Osteoblast (primary cell): ENCODE measurements around the gene SPATA1. TPM values are rescaled to one million over a fixed set of nuclear protein-coding genes. Genes with fewer than 3 reads are reported as not detected.

Experiments
- DNase-seq: peaks from one replicate; pipeline ENCODE4 v3.0.0; 2011; ENCODE audit warnings: low spot score, mixed read lengths; ENCODE audit not compliant: insufficient read length; ENCODE audit errors: missing footprints
- H2AFZ ChIP-seq: 2 replicates; pipeline ENCODE4 v1.6.0; 2011; ENCODE audit warnings: mild to moderate bottlenecking, low read length
- H3K27ac ChIP-seq: 2 replicates; pipeline ENCODE4 v1.5.1; 2011; ENCODE audit warnings: mild to moderate bottlenecking, low read depth, low read length, moderate library complexity
- H3K27me3 ChIP-seq: 2 replicates; pipeline ENCODE4 v1.6.0; 2012; ENCODE audit warnings: mild to moderate bottlenecking, control low read depth, inconsistent platforms, low read length, moderate library complexity; ENCODE audit not compliant: insufficient read depth
- H3K36me3 ChIP-seq: 2 replicates; pipeline ENCODE4 v1.5.1; 2011; ENCODE audit warnings: mild to moderate bottlenecking, low read length, control low read depth, moderate library complexity; ENCODE audit not compliant: insufficient read depth
- H3K4me1 ChIP-seq: 2 replicates; pipeline ENCODE4 v1.5.1; 2011; ENCODE audit warnings: mild to moderate bottlenecking, low read length, control low read depth, moderate library complexity; ENCODE audit not compliant: insufficient read depth
- H3K4me2 ChIP-seq: 2 replicates; pipeline ENCODE4 v1.6.0; 2011; ENCODE audit warnings: mild to moderate bottlenecking, low read length; ENCODE audit not compliant: insufficient read depth
- H3K4me3 ChIP-seq: fragments of 200-600 bp; sonication (generic); 3 replicates; pipeline ENCODE4 v1.5.1; 2012; ENCODE audit warnings: mild to moderate bottlenecking, low read length, inconsistent platforms; ENCODE audit not compliant: insufficient read depth
- H3K79me2 ChIP-seq: 2 replicates; pipeline ENCODE4 v1.6.0; 2012; ENCODE audit warnings: mild to moderate bottlenecking, low read length, control low read depth, inconsistent platforms; ENCODE audit not compliant: insufficient read depth
- H3K9me3 ChIP-seq: 2 replicates; pipeline ENCODE4 v1.5.1; 2011; ENCODE audit warnings: low read depth, low read length, control low read depth
- H4K20me1 ChIP-seq: 2 replicates; pipeline ENCODE4 v1.6.0; 2012; ENCODE audit warnings: mild to moderate bottlenecking, low read length, control low read depth; ENCODE audit not compliant: insufficient read depth
- total RNA-seq: library from RNA; depleted of rRNA; stranded (reverse); fragments of >200 nt; gene quantifications from 2 replicates; pipeline ENCODE4 v1.2.3, GENCODE V29; 2012
- TF ChIP-seq, protein P1 (sequence below): IDR thresholded peaks from 2 replicates; pipeline ENCODE4 v1.5.1; 2011; ENCODE audit warnings: mild to moderate bottlenecking, low read depth, low read length, moderate library complexity; ENCODE audit errors: extremely low read depth

Gene SPATA1
- total RNA-seq, 1 donor, result 1.8 TPM

GRCh38 chr1:84597011-84597410, 90.8 kb downstream of the SPATA1 start:
- DNase-seq, result no peak
- no peak overlapping the region for H3K4me2 ChIP-seq
- H3K9me3 ChIP-seq, result no peaks in the 10 kb centered on the region
- H3K27me3 ChIP-seq, result no peaks in the 10 kb centered on the region
- H4K20me1 ChIP-seq, result no peaks in the 10 kb centered on the region
- no peak overlapping the region for H3K27ac ChIP-seq
- peak overlapping the region; percentile 17 for H2AFZ ChIP-seq
- no peak overlapping the region for H3K4me3 ChIP-seq
- no peaks in the 10 kb centered on the region for H3K36me3 ChIP-seq
- H3K4me1 ChIP-seq, result peaks cover 26% of the 10 kb centered on the region
- TF ChIP-seq, protein P1, sequence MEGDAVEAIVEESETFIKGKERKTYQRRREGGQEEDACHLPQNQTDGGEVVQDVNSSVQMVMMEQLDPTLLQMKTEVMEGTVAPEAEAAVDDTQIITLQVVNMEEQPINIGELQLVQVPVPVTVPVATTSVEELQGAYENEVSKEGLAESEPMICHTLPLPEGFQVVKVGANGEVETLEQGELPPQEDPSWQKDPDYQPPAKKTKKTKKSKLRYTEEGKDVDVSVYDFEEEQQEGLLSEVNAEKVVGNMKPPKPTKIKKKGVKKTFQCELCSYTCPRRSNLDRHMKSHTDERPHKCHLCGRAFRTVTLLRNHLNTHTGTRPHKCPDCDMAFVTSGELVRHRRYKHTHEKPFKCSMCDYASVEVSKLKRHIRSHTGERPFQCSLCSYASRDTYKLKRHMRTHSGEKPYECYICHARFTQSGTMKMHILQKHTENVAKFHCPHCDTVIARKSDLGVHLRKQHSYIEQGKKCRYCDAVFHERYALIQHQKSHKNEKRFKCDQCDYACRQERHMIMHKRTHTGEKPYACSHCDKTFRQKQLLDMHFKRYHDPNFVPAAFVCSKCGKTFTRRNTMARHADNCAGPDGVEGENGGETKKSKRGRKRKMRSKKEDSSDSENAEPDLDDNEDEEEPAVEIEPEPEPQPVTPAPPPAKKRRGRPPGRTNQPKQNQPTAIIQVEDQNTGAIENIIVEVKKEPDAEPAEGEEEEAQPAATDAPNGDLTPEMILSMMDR, result no peak
- no peaks in the 10 kb centered on the region for H3K79me2 ChIP-seq

DNA sequence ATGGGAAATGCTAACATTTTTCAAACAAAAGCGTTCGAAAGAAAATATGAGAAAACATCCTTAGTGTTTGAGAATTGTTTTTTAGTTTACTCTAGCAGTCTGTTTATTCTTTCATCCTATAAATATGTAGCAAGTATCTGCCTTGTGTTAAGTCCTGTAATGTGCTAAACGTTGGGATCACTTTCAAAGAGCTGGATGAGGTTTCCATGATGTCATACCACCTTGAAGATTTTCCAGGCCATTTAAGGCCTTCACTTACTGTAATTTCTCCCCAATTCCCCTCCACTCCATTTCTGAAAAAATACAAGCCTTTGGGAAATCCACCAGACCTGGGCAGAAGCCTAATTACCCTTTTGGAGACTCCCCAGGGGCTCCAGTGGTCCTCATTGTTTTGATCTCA, 92.2 kb downstream of the SPATA1 start:
- H3K27ac ChIP-seq, result peak overlapping the region; percentile 83
- DNase-seq, result no peak
- H2AFZ ChIP-seq, result peak overlapping the region; percentile 53
- H3K4me2 ChIP-seq, result peak overlapping the region; percentile 74
- H3K9me3 ChIP-seq, result no peaks in the 10 kb centered on the region
- H3K4me1 ChIP-seq, result peaks cover 34% of the 10 kb centered on the region
- no peaks in the 10 kb centered on the region for H3K79me2 ChIP-seq
- no peaks in the 10 kb centered on the region for H3K36me3 ChIP-seq
- H4K20me1 ChIP-seq, result no peaks in the 10 kb centered on the region
- TF ChIP-seq, protein P1, result no peak
- H3K4me3 ChIP-seq, result peak overlapping the region; percentile 40
- no peaks in the 10 kb centered on the region for H3K27me3 ChIP-seq

- H3K36me3 ChIP-seq, result no peaks in the 10 kb centered on the region
- H3K79me2 ChIP-seq, result no peaks in the 10 kb centered on the region
- H3K4me1 ChIP-seq, result peaks cover 40% of the 10 kb centered on the region
- peak overlapping the region; percentile 74 for H3K4me2 ChIP-seq
- no peaks in the 10 kb centered on the region for H4K20me1 ChIP-seq
- H3K4me3 ChIP-seq, result peak overlapping the region; percentile 40
- peak; percentile 55 for DNase-seq
- peak overlapping the region; percentile 53 for H2AFZ ChIP-seq
- TF ChIP-seq, protein P1, result no peak
- H3K9me3 ChIP-seq, result no peaks in the 10 kb centered on the region
- H3K27me3 ChIP-seq, result no peaks in the 10 kb centered on the region
- H3K27ac ChIP-seq, result peak overlapping the region; percentile 83
These were observed 92.9 kb downstream of the SPATA1 start for GRCh38 chr1:84598846-84599741.

DNA sequence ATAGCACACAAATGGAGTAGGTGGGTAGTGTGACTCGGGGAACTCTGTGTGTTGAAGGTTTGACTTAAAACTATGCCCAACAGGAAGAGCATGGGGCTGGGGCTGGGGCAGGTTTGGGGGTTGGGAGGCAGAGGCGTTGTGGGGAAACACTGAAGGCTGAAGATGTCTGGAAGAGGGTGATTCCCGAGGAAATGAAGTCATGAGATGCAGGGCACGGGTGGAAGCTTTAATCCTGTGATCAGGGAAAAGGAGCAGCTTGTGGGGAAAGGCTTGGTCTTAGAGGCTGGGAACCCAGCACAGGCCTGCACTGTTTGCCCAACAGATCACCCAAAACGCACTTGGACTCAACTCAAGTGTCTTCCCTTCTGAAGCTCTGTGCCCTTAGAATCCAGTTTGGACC, 94.6 kb downstream of the SPATA1 start:
- no peaks in the 10 kb centered on the region for H3K27me3 ChIP-seq
- peaks cover 45% of the 10 kb centered on the region for H3K4me1 ChIP-seq

More for the DNA sequence above, 94.6 kb downstream of the SPATA1 start:
- no peaks in the 10 kb centered on the region for H3K9me3 ChIP-seq
- H4K20me1 ChIP-seq, result no peaks in the 10 kb centered on the region
- DNase-seq, result no peak
- TF ChIP-seq, protein P1, result no peak
- no peak overlapping the region for H3K4me2 ChIP-seq
- no peak overlapping the region for H3K4me3 ChIP-seq
- H2AFZ ChIP-seq, result peak overlapping the region; percentile 73
- H3K27ac ChIP-seq, result peak overlapping the region; percentile 83
- H3K79me2 ChIP-seq, result no peaks in the 10 kb centered on the region
- no peaks in the 10 kb centered on the region for H3K36me3 ChIP-seq
